HUES48 (cell line): Measurements from ENCODE around the gene PARD3.

Experiments used
- H3K27ac ChIP-seq: one replicate; pipeline ENCODE4 v1.7.0; 2013; ENCODE audit warnings: low read depth, low read length, inconsistent platforms
- H3K27me3 ChIP-seq: 2 replicates; pipeline ENCODE4 v1.6.1; 2013; ENCODE audit warnings: mild to moderate bottlenecking, low read length; ENCODE audit not compliant: control insufficient read depth, insufficient read depth
- H3K36me3 ChIP-seq: 2 replicates; pipeline ENCODE4 v1.6.1; 2013; ENCODE audit warnings: low read length; ENCODE audit not compliant: control insufficient read depth, insufficient read depth
- H3K4me1 ChIP-seq: 2 replicates; pipeline ENCODE4 v1.6.1; 2013; ENCODE audit warnings: mild to moderate bottlenecking, low read length; ENCODE audit not compliant: control insufficient read depth, insufficient read depth
- H3K4me3 ChIP-seq: 2 replicates; pipeline ENCODE4 v1.5.1; 2013; ENCODE audit warnings: mild to moderate bottlenecking, low read depth, low read length
- H3K9ac ChIP-seq: 2 replicates; pipeline ENCODE4 v1.6.1; 2013; ENCODE audit warnings: mild to moderate bottlenecking, low read depth, low read length, moderate library complexity
- H3K9me3 ChIP-seq: 2 replicates; pipeline ENCODE4 v1.6.1; 2013; ENCODE audit warnings: low read length; ENCODE audit not compliant: control insufficient read depth, insufficient read depth

The PARD3 gene

DNA sequence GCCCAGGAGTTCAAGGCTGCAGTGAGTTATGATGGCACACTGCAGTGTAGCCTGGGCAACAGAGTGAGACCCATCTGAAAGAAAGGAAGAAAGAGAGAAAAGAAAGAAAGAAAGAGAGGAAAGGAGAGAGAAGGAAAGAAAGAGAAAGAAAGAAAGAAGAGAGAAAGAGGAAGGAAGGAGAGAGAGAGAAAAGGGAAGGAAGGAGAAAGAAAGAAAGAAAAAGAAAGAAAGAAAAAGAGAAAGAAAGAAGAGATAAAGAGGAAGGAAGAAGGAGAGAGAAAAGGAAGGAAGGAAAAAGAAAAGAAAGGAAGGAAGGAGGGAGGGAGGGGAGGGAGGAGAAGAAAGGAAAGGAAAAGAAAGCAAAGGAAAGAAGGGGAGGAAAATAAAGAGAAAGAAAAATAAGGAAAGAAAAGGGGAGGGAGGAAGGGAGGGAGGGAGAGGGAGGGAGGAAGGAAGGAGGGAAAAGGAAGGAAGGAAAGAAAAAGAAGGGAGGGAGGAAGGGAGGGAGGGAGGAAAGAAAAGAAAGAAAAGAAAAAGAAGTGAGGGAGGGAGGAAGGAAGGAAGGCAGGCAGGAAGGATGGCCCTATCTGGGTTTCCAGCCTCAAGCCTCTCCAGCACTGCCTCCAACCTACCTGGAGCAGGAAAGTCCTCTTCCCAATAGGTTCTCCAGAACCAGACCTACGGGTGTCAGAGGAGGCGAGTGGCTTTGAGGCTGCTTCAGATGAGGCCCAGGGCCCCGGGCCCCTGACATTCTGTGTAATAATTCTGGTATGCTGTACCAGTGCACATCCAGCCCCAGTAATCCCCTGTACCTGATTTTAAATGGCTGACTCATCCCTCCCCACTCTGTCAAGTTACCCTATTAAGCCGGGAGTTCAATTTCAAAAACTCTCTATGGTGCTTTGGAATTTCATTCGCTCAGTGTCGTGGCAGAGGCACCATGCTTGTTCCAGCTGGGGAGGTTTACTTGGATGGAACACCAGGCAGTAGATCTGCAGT is 6.8 kb upstream of the PARD3 start:
- Histone ChIP-seq H3K4me1 (no peaks in the 10 kb centered on the region), H3K27ac (no peak overlapping the region), H3K9me3 (no peaks in the 10 kb centered on the region), H3K36me3 (no peaks in the 10 kb centered on the region), H3K9ac (no peak overlapping the region), H3K4me3 (no peak overlapping the region), H3K27me3 (peaks cover 9% of the 10 kb centered on the region)

DNA sequence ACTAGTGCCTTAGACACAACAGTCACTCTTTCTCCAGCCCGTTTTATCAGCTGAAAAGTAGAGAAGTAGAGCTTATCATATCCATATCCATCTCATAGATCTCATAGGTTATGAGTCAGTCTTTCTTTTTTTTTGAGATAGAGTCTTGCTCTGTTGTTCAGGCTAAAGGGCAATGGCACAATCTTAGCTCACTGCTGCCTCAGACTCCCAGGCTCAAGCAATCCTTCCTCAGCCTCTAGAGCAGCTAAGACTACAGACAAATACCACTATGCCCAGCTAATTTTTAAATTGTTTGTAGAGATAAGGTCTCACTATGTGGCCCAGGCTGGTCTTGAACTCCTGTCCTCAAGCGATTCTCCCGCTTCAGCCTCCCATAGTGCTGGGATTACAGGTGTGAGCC is 2.5 kb upstream of the PARD3 start:
- Histone ChIP-seq H3K4me3 (no peak overlapping the region), H3K27me3 (peaks cover 21% of the 10 kb centered on the region), H3K9ac (no peak overlapping the region), H3K4me1 (peaks cover 12% of the 10 kb centered on the region), H3K36me3 (no peaks in the 10 kb centered on the region), H3K9me3 (no peaks in the 10 kb centered on the region), H3K27ac (no peak overlapping the region)

DNA sequence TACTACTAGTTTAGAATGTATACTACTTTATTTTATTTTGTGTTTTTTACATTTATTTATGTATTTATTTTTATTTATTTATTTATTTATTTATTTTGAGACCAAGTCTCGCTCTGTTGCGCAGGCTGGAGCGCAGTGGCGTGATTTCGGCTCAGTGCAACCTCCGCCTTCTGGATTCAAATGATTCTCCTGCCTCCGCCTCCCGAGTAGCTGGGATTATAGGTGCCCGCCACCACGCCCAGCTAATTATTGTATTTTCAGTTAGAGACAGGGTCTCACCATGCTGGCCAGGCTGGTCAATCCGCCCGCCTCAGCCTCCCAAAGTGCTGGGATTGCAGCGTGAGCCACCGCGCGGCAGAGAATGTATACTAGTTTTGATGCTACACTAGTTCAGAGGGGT is 2.0 kb upstream of the PARD3 start:
- Histone ChIP-seq H3K4me3 (no peak overlapping the region), H3K27me3 (peaks cover 21% of the 10 kb centered on the region), H3K9ac (no peak overlapping the region), H3K36me3 (no peaks in the 10 kb centered on the region), H3K9me3 (no peaks in the 10 kb centered on the region), H3K4me1 (peaks cover 12% of the 10 kb centered on the region), H3K27ac (no peak overlapping the region)

DNA sequence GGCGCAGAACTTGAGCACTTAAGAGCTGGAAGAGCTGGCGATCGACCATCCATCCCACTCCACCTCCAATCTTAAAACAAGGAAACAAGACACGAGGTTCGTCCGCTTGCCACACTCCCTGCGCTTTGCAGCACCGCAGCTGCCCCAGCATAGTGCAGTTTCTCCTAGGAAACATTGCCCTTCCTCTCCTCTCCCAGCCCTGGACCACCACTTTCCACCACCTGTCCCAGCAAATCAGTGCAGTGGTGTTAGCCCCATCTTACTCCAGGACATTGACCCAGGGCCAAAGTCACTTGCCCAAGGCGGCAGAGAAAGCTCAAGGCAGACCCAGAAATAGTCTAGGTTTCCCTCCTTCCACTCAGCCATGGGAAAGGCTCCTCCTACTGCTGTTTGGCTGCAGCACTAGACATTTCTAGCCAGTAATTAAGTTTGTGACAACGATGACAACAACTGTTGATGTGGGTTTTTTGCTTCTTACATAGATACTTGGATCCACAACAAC is 1.5 kb upstream of the PARD3 start:
- H3K9me3 ChIP-seq, result no peaks in the 10 kb centered on the region
- H3K27ac ChIP-seq, result no peak overlapping the region
- peaks cover 14% of the 10 kb centered on the region for H3K4me1 ChIP-seq
- no peak overlapping the region for H3K9ac ChIP-seq
- H3K4me3 ChIP-seq, result peak overlapping the region; percentile 86
- peaks cover 21% of the 10 kb centered on the region for H3K27me3 ChIP-seq
- H3K36me3 ChIP-seq, result no peaks in the 10 kb centered on the region

DNA sequence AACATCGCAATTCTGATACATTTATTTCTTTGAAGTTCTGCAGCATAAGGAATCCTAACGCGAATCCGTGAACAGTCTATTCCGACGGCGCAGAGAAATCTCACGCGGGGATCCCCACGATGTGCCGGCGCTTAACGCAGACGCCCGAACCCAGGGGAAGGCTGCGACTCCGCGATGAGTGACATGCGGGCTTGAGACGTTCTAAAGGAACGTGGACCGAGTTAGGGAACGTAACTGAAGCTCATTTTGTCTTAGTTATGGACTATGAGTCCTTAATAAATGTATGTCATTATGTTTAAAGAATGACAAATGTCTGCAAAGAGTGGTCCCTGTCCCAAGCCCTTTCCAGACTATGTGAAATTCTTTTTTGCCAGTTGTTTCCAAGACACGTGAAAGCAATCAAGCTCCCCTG is 995 bp upstream of the PARD3 start:
- Histone ChIP-seq H3K9ac (0 out of 2 replicates have a peak overlapping the region, but pooled peaks have one; percentile 6), H3K27ac (peak overlapping the region; percentile 65), H3K4me3 (peak overlapping the region; percentile 86), H3K4me1 (peaks cover 19% of the 10 kb centered on the region), H3K27me3 (peaks cover 21% of the 10 kb centered on the region), H3K9me3 (no peaks in the 10 kb centered on the region), H3K36me3 (no peaks in the 10 kb centered on the region)

DNA sequence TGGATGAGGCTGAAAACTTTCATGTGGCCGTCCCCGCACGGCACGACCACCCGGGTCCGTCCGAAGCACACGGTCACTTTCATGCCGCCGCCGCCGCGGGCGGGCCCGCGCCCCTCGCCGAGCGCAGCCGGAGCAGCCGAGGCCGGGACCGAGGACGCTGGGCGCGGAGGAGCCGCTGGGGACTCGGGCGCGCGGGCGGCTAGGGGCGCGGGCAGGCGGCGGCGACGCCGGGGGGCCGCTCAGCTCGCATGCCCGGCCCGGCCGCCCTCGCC is 247 bp downstream of the PARD3 start:
- Histone ChIP-seq H3K9ac (peak overlapping the region; percentile 77; the same call in 1 of the 2 replicates), H3K9me3 (no peaks in the 10 kb centered on the region), H3K27me3 (peaks cover 21% of the 10 kb centered on the region), H3K27ac (peak overlapping the region; percentile 92), H3K36me3 (no peaks in the 10 kb centered on the region), H3K4me1 (peaks cover 31% of the 10 kb centered on the region), H3K4me3 (peak overlapping the region; percentile 86; the same call in 1 of the 2 replicates)

DNA sequence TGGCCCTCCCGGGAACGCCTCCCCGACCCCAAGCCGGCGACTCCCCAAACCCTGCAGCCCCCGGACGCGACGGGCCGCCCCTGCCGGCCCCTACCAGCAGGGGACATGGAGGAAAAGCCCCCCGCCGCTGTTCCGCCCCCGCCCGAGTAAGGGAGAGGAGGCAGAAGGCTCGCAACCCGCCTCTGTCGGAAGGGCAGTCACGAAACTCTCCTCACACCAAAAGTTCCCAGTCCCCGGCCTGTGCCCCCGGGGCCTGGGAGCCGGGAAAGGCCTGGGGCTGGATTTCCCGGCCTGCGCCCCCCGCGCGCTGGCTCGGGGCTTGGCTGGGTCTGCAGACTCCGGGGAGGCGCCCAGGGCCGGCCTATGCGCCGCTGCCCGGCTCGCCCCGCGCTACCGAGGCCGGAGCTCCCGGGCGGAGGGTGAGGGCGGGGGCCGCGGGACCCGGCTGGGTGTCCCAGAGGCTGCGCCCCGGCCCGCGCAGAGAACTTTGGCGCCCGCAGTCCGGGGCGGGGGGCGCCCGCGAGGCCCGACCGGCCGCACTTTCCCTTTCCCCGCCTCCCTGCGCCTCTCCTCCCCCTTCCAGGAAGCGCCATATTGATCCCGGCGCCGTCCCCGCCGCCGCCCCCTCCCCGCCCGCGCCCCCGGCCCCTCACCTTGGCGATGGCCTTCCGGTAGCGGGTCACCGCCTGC is 728 bp downstream of the PARD3 start:
- H3K4me1 ChIP-seq, result peaks cover 36% of the 10 kb centered on the region
- peak overlapping the region; percentile 77 for H3K9ac ChIP-seq
- no peaks in the 10 kb centered on the region for H3K9me3 ChIP-seq
- peak overlapping the region; percentile 92 for H3K27ac ChIP-seq
- H3K4me3 ChIP-seq, result peak overlapping the region; percentile 86
- no peaks in the 10 kb centered on the region for H3K36me3 ChIP-seq
- peaks cover 21% of the 10 kb centered on the region for H3K27me3 ChIP-seq

DNA sequence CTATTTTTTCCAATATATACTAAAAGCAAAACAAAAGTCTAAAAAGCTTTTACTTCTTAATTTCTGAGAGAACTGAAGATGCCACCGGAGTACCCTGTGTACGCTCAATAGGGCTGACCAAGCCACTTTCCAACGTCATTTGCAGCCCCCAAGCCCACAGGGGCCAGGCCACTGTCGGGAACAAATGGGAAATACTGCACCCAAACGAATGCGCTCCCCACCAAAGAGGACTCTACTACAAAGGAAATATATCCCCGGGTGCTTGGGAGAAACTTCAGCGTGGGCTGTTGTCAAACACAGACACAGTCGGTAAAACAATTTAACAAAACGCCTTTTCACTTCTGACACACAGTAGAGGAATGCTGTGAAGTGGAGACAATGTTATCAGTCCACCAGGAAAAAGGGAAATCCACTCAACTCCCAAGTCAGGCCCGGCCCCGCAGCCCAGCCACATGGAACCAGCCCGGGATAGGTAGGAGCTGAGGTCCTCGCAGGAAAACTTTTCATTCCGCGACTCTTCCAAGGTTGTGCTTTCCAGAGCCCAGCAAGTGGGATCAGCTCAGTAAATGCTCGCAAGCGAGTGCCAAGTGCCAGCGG is 1.4 kb downstream of the PARD3 start:
- Histone ChIP-seq H3K36me3 (no peaks in the 10 kb centered on the region), H3K27ac (peak overlapping the region; percentile 92)

DNA sequence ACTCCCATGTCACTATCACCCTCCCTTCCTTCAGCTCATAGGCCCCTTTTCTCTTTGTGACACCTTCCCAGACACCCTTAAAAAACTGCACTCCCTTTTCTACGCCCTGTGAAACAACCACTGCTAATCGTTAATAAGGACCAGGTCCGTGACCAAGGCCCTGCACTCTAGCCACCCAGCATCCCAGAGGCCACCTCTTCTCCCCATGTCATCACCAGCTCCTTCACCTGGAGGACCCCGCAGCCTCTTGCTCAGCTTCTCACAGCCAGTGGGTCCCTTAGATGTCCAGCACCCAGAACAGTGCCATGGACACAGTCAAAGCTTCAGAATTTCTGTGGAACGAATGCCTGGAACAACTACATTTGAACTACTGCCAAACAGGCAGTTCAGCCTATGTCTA is 2.3 kb downstream of the PARD3 start:
- H3K9ac ChIP-seq, result no peak overlapping the region
- peaks cover 50% of the 10 kb centered on the region for H3K4me1 ChIP-seq
- H3K27ac ChIP-seq, result no peak overlapping the region
- H3K36me3 ChIP-seq, result no peaks in the 10 kb centered on the region
- H3K4me3 ChIP-seq, result 0 out of 2 replicates have a peak overlapping the region, but pooled peaks have one; percentile 86
- no peaks in the 10 kb centered on the region for H3K9me3 ChIP-seq
- peaks cover 21% of the 10 kb centered on the region for H3K27me3 ChIP-seq

More for the DNA sequence above, 1.4 kb downstream of the PARD3 start:
- H3K9ac ChIP-seq, result peak overlapping the region; percentile 76
- H3K9me3 ChIP-seq, result no peaks in the 10 kb centered on the region
- H3K4me3 ChIP-seq, result peak overlapping the region; percentile 86
- H3K27me3 ChIP-seq, result peaks cover 21% of the 10 kb centered on the region
- H3K4me1 ChIP-seq, result peaks cover 43% of the 10 kb centered on the region

DNA sequence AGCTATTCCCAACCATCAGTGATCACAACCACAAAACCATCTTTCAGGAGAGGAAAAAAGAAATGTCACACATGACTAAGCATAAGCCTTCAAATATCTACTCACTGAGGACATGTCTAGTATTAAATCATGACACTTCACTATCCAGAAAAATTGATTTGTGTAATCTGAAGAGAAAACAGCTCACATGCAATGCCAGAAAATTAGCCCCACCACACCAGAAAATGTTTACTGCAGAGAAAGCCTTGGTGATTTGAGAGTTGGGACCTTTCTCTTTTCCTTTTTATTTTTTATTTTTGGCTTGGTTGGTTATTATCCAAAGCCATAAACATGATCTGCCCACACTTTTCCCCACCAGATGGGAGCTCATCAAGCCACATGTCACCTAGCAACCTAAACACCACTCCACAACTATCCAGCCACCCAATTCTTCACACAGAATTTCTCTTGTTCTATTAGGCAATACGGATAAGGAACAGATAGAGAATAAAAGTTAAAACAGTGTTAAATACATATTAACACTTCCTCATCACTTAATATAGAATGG is 3.1 kb downstream of the PARD3 start:
- H3K36me3 ChIP-seq, result no peaks in the 10 kb centered on the region
- no peaks in the 10 kb centered on the region for H3K9me3 ChIP-seq
- H3K4me1 ChIP-seq, result peaks cover 50% of the 10 kb centered on the region
- H3K9ac ChIP-seq, result no peak overlapping the region
- peaks cover 14% of the 10 kb centered on the region for H3K27me3 ChIP-seq
- no peak overlapping the region for H3K27ac ChIP-seq
- no peak overlapping the region for H3K4me3 ChIP-seq
